BJ (cell line): ENCODE measurements around the gene SMAGP. TPM values are rescaled to one million over a fixed set of nuclear protein-coding genes. Genes with fewer than 3 reads are reported as not detected.

Experiments used
- CTCF ChIA-PET: fragments of 350-600 bp; formaldehyde crosslinking; extraction: SDS; loops from one replicate; lab custom pipeline; 2021; ENCODE audit warnings: antibody characterized with exemption, inconsistent platforms; lab: Yijun Ruan, JAX
- POLR2A ChIA-PET: fragments of 300-600 bp; sonication (Branson Sonifier 250); formaldehyde crosslinking; extraction: SDS; loops from one replicate; lab custom pipeline; 2021; ENCODE audit warnings: antibody characterized with exemption; lab: Charles Lee
- DNase-seq: peaks from one replicate; pipeline ENCODE4 v3.0.0-alpha.2; 2011; ENCODE audit warnings: low read depth
- H3K27me3 ChIP-seq: 2 replicates; pipeline ENCODE4 v1.6.0; 2011; ENCODE audit warnings: low read length; ENCODE audit not compliant: control insufficient read depth, insufficient read depth
- H3K36me3 ChIP-seq: 2 replicates; pipeline ENCODE4 v1.5.1; 2011; ENCODE audit warnings: low read length; ENCODE audit not compliant: control insufficient read depth, insufficient read depth
- H3K4me3 ChIP-seq: 2 replicates; pipeline ENCODE4 v1.5.1; 2011; ENCODE audit warnings: low read depth, mild to moderate bottlenecking, control low read depth, low read length
- CTCF ChIP-seq: IDR thresholded peaks from 2 replicates; pipeline ENCODE4 v1.5.1; 2011; ENCODE audit warnings: low read depth, mild to moderate bottlenecking, control low read depth, inconsistent platforms, low read length, moderate library complexity; ENCODE audit not compliant: insufficient read depth
- polyA plus RNA-seq: library from polyadenylated mRNA; depleted of rRNA; stranded (reverse); fragments of >200 nt; gene quantifications from 2 replicates; pipeline ENCODE4 v1.2.3, GENCODE V29; 2011

SMAGP gene
- polyA plus RNA-seq, 1 experiment = 54.7 TPM

- Histone ChIP-seq H3K4me3 (no peak overlapping the region), H3K27me3 (no peaks in the 10 kb centered on the region), H3K36me3 (peaks cover 15% of the 10 kb centered on the region)
- ChIA-PET POLR2A (no interaction called here), CTCF (interaction anchor here (1.6 kb wide), 1 partner anchor 96 kb away, joined by 3 read pairs; no protein-coding TSS in a partner anchor)
- no peak for DNase-seq
- TF ChIP-seq CTCF = no peak
Observed at GRCh38 chr12:51245476-51246253, 24.6 kb downstream of the SMAGP start.

- Histone ChIP-seq H3K36me3 (peaks cover 15% of the 10 kb centered on the region), H3K27me3 (no peaks in the 10 kb centered on the region), H3K4me3 (no peak overlapping the region)
- POLR2A ChIA-PET = no interaction called here
- DNase-seq = no peak
- TF ChIP-seq CTCF = no peak
- CTCF ChIA-PET = no interaction called here
Observed at GRCh38 chr12:51244269-51244668, 25.9 kb downstream of the SMAGP start.

GRCh38 chr12:51242876-51243275 is 27.3 kb downstream of the SMAGP start:
- Histone ChIP-seq H3K36me3 (peaks cover 15% of the 10 kb centered on the region), H3K27me3 (no peaks in the 10 kb centered on the region), H3K4me3 (no peak overlapping the region)
- DNase-seq = no peak
- no peak for TF ChIP-seq CTCF
- ChIA-PET POLR2A (no interaction called here), CTCF (interaction anchor here (1.1 kb wide), 1 partner anchor 20 kb away, joined by 3 read pairs; no protein-coding TSS in a partner anchor)

- CTCF ChIA-PET = interaction anchor here (1.2 kb wide), 1 partner anchor 11 kb away, joined by 4 read pairs; no protein-coding TSS in a partner anchor
Observed at GRCh38 chr12:51242120-51242519, 28.1 kb downstream of the SMAGP start.

More at GRCh38 chr12:51242120-51242519, 28.1 kb downstream of the SMAGP start:
- H3K4me3 ChIP-seq = no peak overlapping the region
- no peak for DNase-seq
- peaks cover 15% of the 10 kb centered on the region for H3K36me3 ChIP-seq
- no peak for TF ChIP-seq CTCF
- no peaks in the 10 kb centered on the region for H3K27me3 ChIP-seq
- POLR2A ChIA-PET = no interaction called here
